Upper lobe of right lung (tissue), 1 donor: ENCODE results near the gene APOC3. TPM values are rescaled to one million over a fixed set of nuclear protein-coding genes. Genes with fewer than 3 reads are reported as not detected.

Experiments used
- ATAC-seq: fragments of 200-7000 bp; cut with Tn5 transposase; one replicate; pipeline ENCODE4 v1.9.1; 2020; ENCODE audit warnings: mild to moderate bottlenecking, moderate library complexity
- DNase-seq: peaks from one replicate; pipeline ENCODE4 v3.0.0-alpha.2; 2020
- H3K27ac ChIP-seq: fragments of 200-600 bp; one replicate; pipeline ENCODE4 v1.8.0; 2022
- H3K27me3 ChIP-seq: fragments of 200-600 bp; one replicate; pipeline ENCODE4 v1.8.0; 2022; ENCODE audit warnings: mild to moderate bottlenecking
- H3K36me3 ChIP-seq: fragments of 200-600 bp; one replicate; pipeline ENCODE4 v1.8.0; 2022
- H3K4me1 ChIP-seq: fragments of 200-600 bp; one replicate; pipeline ENCODE4 v1.8.0; 2022
- H3K4me3 ChIP-seq: fragments of 200-600 bp; one replicate; pipeline ENCODE4 v1.8.0; 2022; ENCODE audit warnings: mild to moderate bottlenecking
- H3K9me3 ChIP-seq: fragments of 200-600 bp; one replicate; pipeline ENCODE4 v1.8.0; 2022
- intact Hi-C: fragments of 100-400 bp; cut with DNase I; formaldehyde crosslinking; loops from one replicate; pipeline ENCODE4 v1.11.0; 2022
- total RNA-seq: library from RNA; stranded (reverse); fragmentation: NEBNext Ultra II Directional; extraction: Animal tissue kit (Norgen Biotek cat#: 25700); gene quantifications from one replicate; pipeline ENCODE4 v1.2.1, GENCODE V29; 2021
- TF ChIP-seq, protein P1 (sequence below): fragments of 200-600 bp; IDR thresholded peaks from one replicate; pipeline ENCODE4 v1.8.0; 2022; ENCODE audit warnings: antibody characterized with exemption
- donor health status: DM: no; HTN: yes; CAD: no; lungs with severe emphysema.

Gene APOC3
- total RNA-seq, 1 donor from 2014 or later, result not detected

DNA sequence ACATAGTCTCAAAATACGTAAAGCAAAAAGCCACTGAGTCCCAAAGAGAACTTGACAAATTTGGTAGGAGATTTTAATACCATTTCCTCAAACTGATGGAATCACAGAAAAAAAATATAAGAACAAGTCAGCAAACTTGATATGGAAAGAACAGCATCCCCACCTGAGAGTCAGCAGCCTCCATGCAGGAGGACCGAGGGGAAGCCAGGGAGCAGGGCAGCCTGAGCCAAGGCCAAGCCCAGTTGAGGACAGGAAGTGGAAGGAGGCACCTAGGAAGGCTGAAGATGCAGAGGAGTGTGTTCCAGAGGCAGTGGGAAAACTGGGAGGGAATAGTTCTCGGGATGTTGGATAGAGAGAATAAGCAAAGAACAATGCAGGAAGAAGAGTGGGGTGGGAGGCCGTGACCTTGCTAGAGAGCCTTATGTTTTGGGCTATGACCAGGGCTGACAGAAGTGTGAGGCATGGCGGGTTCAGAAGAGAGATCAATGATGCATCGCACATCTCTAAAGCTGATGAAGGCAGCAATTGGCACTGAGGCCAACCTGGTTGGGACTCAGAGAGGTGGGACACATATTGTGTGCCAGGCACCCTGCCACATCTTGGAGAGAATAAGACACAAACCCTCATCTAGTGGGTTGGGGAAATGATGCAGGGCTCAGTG lies 22.0 kb upstream of the APOC3 start:
- H3K4me3 ChIP-seq, result no peak overlapping the region
- H3K9me3 ChIP-seq, result no peaks in the 10 kb centered on the region
- no peaks in the 10 kb centered on the region for H3K4me1 ChIP-seq
- intact Hi-C loops, result no loop called here
- no peak for DNase-seq
- peak overlapping the region; percentile 77 for H3K27ac ChIP-seq
- no peaks in the 10 kb centered on the region for H3K27me3 ChIP-seq
- TF ChIP-seq, protein P1, sequence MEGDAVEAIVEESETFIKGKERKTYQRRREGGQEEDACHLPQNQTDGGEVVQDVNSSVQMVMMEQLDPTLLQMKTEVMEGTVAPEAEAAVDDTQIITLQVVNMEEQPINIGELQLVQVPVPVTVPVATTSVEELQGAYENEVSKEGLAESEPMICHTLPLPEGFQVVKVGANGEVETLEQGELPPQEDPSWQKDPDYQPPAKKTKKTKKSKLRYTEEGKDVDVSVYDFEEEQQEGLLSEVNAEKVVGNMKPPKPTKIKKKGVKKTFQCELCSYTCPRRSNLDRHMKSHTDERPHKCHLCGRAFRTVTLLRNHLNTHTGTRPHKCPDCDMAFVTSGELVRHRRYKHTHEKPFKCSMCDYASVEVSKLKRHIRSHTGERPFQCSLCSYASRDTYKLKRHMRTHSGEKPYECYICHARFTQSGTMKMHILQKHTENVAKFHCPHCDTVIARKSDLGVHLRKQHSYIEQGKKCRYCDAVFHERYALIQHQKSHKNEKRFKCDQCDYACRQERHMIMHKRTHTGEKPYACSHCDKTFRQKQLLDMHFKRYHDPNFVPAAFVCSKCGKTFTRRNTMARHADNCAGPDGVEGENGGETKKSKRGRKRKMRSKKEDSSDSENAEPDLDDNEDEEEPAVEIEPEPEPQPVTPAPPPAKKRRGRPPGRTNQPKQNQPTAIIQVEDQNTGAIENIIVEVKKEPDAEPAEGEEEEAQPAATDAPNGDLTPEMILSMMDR, result no peak
- H3K36me3 ChIP-seq, result no peaks in the 10 kb centered on the region
- no peak for ATAC-seq

DNA sequence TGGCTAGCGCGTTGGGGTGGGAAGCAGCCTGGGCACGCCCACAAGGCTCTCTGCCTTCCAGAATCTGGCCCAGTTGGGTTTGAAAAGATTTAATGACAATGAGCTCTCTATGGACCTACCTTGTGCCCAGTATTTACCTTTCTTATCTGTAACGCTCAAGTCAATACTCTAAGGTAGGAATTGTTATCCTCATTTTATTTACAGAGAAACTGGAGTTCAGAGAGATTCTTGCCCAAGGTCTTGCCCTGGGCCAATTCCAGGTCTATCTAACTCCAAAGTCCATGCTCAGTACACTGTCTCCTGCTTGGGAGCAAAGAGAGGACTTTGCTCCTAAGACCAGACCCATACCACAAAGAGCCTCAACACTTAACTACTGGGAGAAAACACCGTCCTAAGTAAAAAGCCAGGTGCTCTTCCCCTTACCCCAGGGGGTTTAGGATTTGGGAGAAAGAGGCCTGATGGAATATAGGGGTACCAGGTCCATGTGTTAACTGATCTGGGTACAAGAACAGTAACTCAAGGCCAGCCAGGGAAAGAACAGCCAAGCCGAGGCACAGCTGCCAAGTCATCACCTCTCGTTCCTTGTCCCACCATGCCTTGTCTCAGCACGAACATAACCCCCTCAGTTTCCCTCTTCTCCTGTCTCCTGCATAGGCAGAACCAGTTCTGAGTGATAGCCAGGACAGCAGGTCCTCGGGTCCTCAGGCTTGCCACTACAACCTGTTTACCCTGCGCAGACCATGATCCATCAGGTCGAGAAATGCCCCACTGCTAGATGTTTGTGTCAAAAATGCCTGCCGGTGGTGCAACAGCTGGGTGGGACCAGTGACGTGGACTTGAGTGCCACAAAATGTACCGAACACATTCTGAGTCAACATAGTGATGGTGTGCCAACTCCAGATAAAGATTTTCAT lies 21.2 kb upstream of the APOC3 start:
- H3K27ac ChIP-seq, result peak overlapping the region; percentile 77
- no peaks in the 10 kb centered on the region for H3K36me3 ChIP-seq
- DNase-seq, result peak; percentile 87
- H3K4me3 ChIP-seq, result no peak overlapping the region
- H3K4me1 ChIP-seq, result no peaks in the 10 kb centered on the region
- no peaks in the 10 kb centered on the region for H3K27me3 ChIP-seq
- ATAC-seq, result peak; percentile 88
- no peaks in the 10 kb centered on the region for H3K9me3 ChIP-seq
- intact Hi-C loops, result no loop called here
- TF ChIP-seq, protein P1, result no peak

DNA sequence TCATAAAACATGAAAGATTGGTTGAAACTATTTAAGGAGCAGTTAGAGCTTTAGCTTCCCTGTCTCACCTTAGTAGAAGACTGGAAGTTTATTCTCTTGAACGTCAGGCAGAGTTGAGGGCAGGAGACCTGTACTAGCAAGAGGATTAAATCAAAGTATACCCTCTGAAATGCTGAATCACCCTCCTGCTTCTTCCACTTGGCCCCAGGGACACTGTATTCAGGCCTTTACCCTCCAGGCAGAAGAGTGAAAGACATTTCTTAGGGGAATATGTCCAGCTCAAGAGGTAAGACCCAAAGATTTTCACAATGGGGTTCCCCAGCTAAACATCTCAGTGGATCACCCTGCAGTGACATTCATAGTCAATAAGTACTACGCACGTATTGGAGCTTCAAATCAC lies 18.5 kb upstream of the APOC3 start:
- TF ChIP-seq, protein P1, result no peak
- no peak for DNase-seq
- H3K27me3 ChIP-seq, result no peaks in the 10 kb centered on the region
- no peaks in the 10 kb centered on the region for H3K4me1 ChIP-seq
- H3K4me3 ChIP-seq, result no peak overlapping the region
- no peaks in the 10 kb centered on the region for H3K36me3 ChIP-seq
- no peak overlapping the region for H3K27ac ChIP-seq
- no peak for ATAC-seq
- intact Hi-C loops, result no loop called here
- H3K9me3 ChIP-seq, result no peaks in the 10 kb centered on the region

DNA sequence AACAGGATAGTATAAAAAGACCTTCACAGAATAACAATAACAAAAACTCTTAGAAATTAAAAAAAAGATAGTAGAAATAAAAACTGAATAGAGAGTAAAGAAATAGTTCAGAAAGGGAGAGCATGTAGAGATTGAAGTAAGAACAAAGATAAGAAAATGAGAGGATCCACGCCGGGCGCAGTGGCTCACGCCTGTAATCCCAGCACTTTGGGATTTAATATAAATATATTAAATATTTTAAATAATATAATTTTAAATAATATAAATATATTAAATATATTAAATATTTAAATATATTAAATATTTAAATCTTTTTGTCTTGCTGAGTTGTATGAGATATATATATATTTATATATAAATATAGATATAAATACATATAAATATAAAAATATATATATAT lies 17.6 kb upstream of the APOC3 start:
- intact Hi-C loops, result no loop called here
- ATAC-seq (no peak), DNase-seq (no peak)
- Histone ChIP-seq H3K36me3 (no peaks in the 10 kb centered on the region), H3K9me3 (no peaks in the 10 kb centered on the region), H3K27me3 (no peaks in the 10 kb centered on the region), H3K27ac (no peak overlapping the region), H3K4me1 (no peaks in the 10 kb centered on the region), H3K4me3 (no peak overlapping the region)
- TF ChIP-seq, protein P1, result no peak

DNA sequence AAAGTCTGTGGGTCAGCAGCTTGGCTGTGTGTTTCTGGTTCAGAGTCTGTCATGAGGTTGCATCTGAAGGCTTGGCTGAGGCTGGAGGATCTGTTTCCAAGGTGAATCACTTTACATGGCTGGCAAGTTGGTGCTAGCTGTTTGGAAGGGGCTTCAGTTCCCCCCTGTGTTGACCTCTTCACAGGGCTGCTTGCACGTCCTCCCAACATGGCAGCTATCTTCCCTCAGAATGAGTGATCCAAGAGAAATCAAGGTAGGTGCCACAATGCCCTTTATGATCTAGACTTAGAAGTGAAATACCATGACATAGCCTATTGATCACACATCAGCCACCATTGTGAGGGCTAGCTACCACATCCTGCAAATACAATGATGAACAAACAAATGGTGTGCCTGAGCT lies 16.5 kb upstream of the APOC3 start:
- no peaks in the 10 kb centered on the region for H3K27me3 ChIP-seq
- H3K4me3 ChIP-seq, result no peak overlapping the region
- no peak overlapping the region for H3K27ac ChIP-seq
- DNase-seq, result no peak
- intact Hi-C loops, result no loop called here
- TF ChIP-seq, protein P1, result no peak
- no peaks in the 10 kb centered on the region for H3K9me3 ChIP-seq
- H3K36me3 ChIP-seq, result no peaks in the 10 kb centered on the region
- no peaks in the 10 kb centered on the region for H3K4me1 ChIP-seq
- ATAC-seq, result no peak
